Osteocyte (in vitro differentiated cells): ENCODE data around the gene ADAM17. TPM values are rescaled to one million over a fixed set of nuclear protein-coding genes. Genes with fewer than 3 reads are reported as not detected.
A peak's percentile ranks its signal among the peaks of the same experiment; 100 is the strongest.

Experiments
- DNase-seq: peaks from one replicate; pipeline ENCODE4 v3.0.0; 2021; ENCODE audit warnings: mixed read lengths; ENCODE audit not compliant: unreplicated experiment; ENCODE audit errors: extremely low spot score
- H3K27ac Mint-ChIP-seq: one replicate; pipeline ENCODE4 v1.8.0; 2021; ENCODE audit warnings: mild to moderate bottlenecking, mixed read lengths; ENCODE audit not compliant: unreplicated experiment
- H3K27me3 Mint-ChIP-seq: one replicate; pipeline ENCODE4 v1.8.0; 2021; ENCODE audit warnings: mixed read lengths; ENCODE audit not compliant: unreplicated experiment
- H3K36me3 Mint-ChIP-seq: one replicate; pipeline ENCODE4 v1.8.0; 2021; ENCODE audit warnings: mixed read lengths; ENCODE audit not compliant: unreplicated experiment
- H3K4me1 Mint-ChIP-seq: one replicate; pipeline ENCODE4 v1.8.0; 2021; ENCODE audit warnings: mixed read lengths; ENCODE audit not compliant: unreplicated experiment
- H3K4me3 Mint-ChIP-seq: one replicate; pipeline ENCODE4 v1.8.0; 2021; ENCODE audit warnings: mild to moderate bottlenecking, moderate library complexity, mixed read lengths; ENCODE audit not compliant: unreplicated experiment
- H3K9me3 Mint-ChIP-seq: one replicate; pipeline ENCODE4 v1.8.0; 2021; ENCODE audit warnings: mixed read lengths; ENCODE audit not compliant: unreplicated experiment
- CTCF ChIP-seq: fragments of 200-600 bp; sonication (generic); IDR thresholded peaks from 2 replicates; pipeline ENCODE4 v1.5.0; 2021; ENCODE audit warnings: antibody characterized with exemption, mild to moderate bottlenecking, moderate library complexity
- total RNA-seq: library from RNA; stranded (reverse); gene quantifications from 2 replicates; pipeline ENCODE4 v1.2.1, GENCODE V29; 2021

The ADAM17 gene
- total RNA-seq, 1 donor from 2014 or later, result 36.4 TPM

GRCh38 chr2:9538000-9538507 is 17.6 kb downstream of the ADAM17 start:
- Mint-ChIP-seq H3K9me3 (no peaks in the 10 kb centered on the region), H3K27me3 (no peaks in the 10 kb centered on the region), H3K4me3 (peak overlapping the region; percentile 1), H3K36me3 (peaks cover 20% of the 10 kb centered on the region), H3K27ac (peak overlapping the region; percentile 89), H3K4me1 (peaks cover 41% of the 10 kb centered on the region)
- TF ChIP-seq CTCF, result no peak
- no peak for DNase-seq

GRCh38 chr2:9536504-9536903 is 19.1 kb downstream of the ADAM17 start:
- H3K27ac Mint-ChIP-seq, result peak overlapping the region; percentile 78
- TF ChIP-seq CTCF, result no peak
- H3K4me3 Mint-ChIP-seq, result no peak overlapping the region
- no peaks in the 10 kb centered on the region for H3K27me3 Mint-ChIP-seq
- no peak for DNase-seq
- H3K4me1 Mint-ChIP-seq, result peaks cover 41% of the 10 kb centered on the region
- no peaks in the 10 kb centered on the region for H3K9me3 Mint-ChIP-seq
- peaks cover 22% of the 10 kb centered on the region for H3K36me3 Mint-ChIP-seq

- no peak overlapping the region for H3K27ac Mint-ChIP-seq
- no peak for TF ChIP-seq CTCF
- no peak for DNase-seq
- peaks cover 22% of the 10 kb centered on the region for H3K36me3 Mint-ChIP-seq
- no peaks in the 10 kb centered on the region for H3K9me3 Mint-ChIP-seq
- no peaks in the 10 kb centered on the region for H3K27me3 Mint-ChIP-seq
- H3K4me1 Mint-ChIP-seq, result peaks cover 42% of the 10 kb centered on the region
- H3K4me3 Mint-ChIP-seq, result no peak overlapping the region
These were observed 20.5 kb downstream of the ADAM17 start for GRCh38 chr2:9535177-9535576.

GRCh38 chr2:9533663-9534062 is 22.0 kb downstream of the ADAM17 start:
- Mint-ChIP-seq H3K36me3 (peaks cover 27% of the 10 kb centered on the region), H3K27me3 (no peaks in the 10 kb centered on the region), H3K9me3 (no peaks in the 10 kb centered on the region), H3K4me1 (peaks cover 31% of the 10 kb centered on the region), H3K27ac (peak overlapping the region; percentile 38), H3K4me3 (no peak overlapping the region)
- DNase-seq, result no peak
- no peak for TF ChIP-seq CTCF

GRCh38 chr2:9532421-9532820 is 23.2 kb downstream of the ADAM17 start:
- Mint-ChIP-seq H3K4me3 (no peak overlapping the region), H3K36me3 (peaks cover 31% of the 10 kb centered on the region), H3K9me3 (no peaks in the 10 kb centered on the region), H3K4me1 (peaks cover 24% of the 10 kb centered on the region), H3K27me3 (no peaks in the 10 kb centered on the region), H3K27ac (no peak overlapping the region)
- TF ChIP-seq CTCF, result no peak
- no peak for DNase-seq
